GM12872 (cell line): Measurements from ENCODE around the gene OPN4.

Source experiments
- CTCF ChIP-seq: IDR thresholded peaks from 3 replicates; pipeline ENCODE4 v1.5.1; 2011; ENCODE audit warnings: low read depth, mild to moderate bottlenecking, low read length, moderate library complexity; ENCODE audit not compliant: insufficient read depth

The OPN4 gene

GRCh38 chr10:86693275-86693674 is 38.9 kb downstream of the OPN4 start:
- no peak for TF ChIP-seq CTCF

DNA sequence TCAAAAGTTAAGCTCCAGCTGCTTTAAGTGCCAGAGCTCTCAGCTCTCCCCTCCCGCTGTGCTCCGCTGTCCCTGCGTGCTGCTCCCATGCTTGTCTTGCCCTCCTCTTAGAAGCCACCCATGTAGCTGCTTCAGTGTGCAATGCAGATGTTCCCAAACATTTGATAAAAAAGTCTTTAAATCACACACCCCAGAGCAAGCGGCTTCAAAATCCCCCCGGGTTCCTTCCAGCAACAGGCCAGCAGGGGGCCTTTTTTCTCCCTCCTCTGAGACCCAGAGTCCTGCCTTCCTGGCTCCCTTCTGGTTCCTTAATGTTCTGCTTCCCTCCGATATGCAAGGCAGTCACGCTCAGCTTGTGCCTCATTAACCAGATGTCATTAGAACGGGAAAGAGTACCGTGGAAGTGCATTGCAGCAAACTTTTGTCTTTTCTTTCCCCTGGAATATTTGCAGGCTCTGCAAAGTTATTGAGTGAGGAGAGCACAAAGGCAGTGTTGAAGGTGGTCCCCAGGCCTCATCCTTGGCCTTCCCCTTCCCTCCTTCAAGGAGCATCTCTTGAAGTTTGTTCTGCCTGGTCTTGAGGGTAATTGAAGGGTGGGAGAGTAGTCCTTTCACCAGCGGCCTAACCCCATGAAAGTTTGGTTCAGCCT is 39.5 kb downstream of the OPN4 start:
- TF ChIP-seq CTCF = peak; percentile 75

DNA sequence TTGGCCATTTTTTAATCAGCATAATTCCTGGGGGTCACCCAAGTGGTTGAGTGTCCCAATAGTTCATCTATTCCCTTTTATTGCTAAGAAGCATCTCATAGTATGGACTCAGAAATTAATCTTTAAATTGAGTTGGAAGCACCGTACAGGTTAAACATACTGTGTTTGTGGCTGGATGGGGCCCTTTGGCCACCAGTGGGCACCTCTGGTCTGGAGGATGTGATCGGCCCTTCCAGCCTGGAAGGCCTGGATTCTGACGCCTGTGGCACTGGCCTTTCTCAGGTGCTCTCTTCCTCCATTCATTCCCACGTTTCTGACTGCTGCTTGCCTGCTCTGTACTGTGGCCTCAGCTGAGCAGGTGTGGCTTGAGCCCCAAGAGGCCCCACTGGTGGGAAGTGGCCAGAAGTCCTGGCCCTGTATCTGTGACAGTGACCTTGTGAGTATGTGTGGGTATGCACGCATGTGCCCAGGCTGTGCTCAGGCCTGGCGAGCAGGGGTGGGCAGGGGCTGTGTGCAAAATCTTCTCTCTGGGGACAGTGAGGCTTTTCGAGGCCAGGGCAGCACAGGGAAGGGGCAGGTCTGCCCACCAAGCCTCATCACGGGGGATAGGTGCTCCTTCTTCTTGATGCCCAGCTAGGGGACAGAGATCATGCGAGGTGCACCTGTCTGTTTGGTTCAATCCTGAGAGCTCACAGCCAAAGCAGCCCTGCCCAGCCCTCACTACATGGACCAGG is 44.0 kb downstream of the OPN4 start:
- no peak for TF ChIP-seq CTCF

- no peak for TF ChIP-seq CTCF
Measured at GRCh38 chr10:86699125-86699524, 44.8 kb downstream of the OPN4 start.

DNA sequence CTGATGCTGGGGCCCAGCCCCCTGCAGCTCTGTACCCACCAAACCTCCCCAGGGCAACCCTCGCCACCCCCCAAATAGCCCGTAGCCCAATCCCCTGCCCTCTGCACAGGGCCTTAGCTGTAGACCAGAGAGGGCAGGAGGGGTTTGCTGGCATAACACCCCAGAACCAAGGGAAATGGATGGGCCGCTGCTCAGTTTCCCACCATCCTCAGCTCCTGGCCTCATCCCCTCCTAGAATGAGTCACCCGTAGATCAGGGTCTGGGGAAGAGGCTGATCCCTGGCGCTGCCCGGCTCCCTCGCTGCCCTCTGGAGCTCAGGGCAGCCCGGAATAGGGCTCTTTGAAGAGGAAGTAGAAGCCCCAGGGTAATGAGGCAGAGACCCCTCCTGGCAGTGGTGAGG is 45.2 kb downstream of the OPN4 start:
- no peak for TF ChIP-seq CTCF

GRCh38 chr10:86699991-86700840 is 45.9 kb downstream of the OPN4 start:
- no peak for TF ChIP-seq CTCF
